ENCODE results near the gene IFNA8.

DNA sequence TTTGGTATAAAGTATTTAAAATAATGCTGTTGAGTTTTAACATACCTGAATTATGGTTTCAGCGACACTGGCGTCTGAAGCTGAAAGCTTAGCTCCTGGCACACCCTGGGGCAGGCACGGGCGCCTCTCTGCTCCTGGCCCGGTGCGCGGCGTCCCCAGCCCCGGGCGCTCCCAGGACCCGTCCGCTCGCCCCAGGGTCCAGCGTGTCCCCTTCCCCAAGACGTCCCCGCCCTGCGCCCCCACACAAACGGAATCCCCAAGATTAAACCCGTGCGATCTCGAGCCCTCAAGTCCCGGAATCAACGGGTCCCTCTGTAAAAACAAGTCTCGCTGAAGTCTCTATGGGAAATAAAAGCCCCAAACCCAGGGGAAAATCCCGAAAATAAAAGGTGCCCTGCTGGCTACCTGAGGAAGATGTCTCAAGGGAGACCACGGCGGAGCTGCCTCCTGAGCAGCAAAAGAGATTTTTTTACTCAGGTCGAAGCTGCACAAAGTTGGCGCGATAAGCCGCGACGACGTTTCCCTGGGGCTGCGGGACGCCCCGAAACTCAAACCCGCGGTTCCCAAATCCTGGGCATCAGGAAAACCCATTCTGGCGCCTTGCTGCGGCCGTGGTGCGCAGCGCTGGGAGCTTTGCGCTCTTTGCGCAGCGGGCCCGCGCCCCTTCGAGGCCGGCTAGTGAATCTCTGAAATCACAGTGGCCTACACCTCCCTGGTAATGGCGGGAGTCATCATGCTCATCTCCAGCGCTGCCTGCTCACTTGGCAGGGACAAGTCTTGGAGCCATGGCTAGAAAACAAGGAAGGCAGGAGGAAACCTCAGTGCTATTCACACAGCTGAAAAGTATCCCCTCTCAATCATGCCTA lies 6.3 kb upstream of the IFNA8 start:
- TF ChIP-seq, protein P1, sequence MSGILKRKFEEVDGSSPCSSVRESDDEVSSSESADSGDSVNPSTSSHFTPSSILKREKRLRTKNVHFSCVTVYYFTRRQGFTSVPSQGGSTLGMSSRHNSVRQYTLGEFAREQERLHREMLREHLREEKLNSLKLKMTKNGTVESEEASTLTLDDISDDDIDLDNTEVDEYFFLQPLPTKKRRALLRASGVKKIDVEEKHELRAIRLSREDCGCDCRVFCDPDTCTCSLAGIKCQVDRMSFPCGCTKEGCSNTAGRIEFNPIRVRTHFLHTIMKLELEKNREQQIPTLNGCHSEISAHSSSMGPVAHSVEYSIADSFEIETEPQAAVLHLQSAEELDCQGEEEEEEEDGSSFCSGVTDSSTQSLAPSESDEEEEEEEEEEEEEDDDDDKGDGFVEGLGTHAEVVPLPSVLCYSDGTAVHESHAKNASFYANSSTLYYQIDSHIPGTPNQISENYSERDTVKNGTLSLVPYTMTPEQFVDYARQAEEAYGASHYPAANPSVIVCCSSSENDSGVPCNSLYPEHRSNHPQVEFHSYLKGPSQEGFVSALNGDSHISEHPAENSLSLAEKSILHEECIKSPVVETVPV (CRISPR knock-in tag; IDR thresholded peaks at IDR 0.05), result no peak
- TF ChIP-seq SNAI2 (CRISPR knock-in tag; IDR thresholded peaks at IDR 0.05) (no peak), ISL1 (CRISPR knock-in tag; IDR thresholded peaks at IDR 0.05) (no peak), ARNTL (CRISPR knock-in tag; IDR thresholded peaks at IDR 0.05; ENCODE audit: borderline replicate concordance, low read depth) (no peak), ZC3H10 (CRISPR knock-in tag; IDR thresholded peaks at IDR 0.05) (no peak), RARB (CRISPR knock-in tag; IDR thresholded peaks at IDR 0.05) (no peak), CSDC2 (CRISPR knock-in tag; IDR thresholded peaks at IDR 0.05) (no peak), ZFP3 (CRISPR knock-in tag; IDR thresholded peaks at IDR 0.05) (no peak), ZNF565 (CRISPR knock-in tag; conservative IDR thresholded peaks at IDR 0.05; ENCODE audit: low read depth) (no peak), TCF4 (CRISPR knock-in tag; IDR thresholded peaks at IDR 0.05; ENCODE audit: borderline replicate concordance) (no peak), ZNF8 (CRISPR knock-in tag; IDR thresholded peaks at IDR 0.05) (no peak), OSR1 (CRISPR knock-in tag; IDR thresholded peaks at IDR 0.05) (no peak)
- TF ChIP-seq, protein P2, sequence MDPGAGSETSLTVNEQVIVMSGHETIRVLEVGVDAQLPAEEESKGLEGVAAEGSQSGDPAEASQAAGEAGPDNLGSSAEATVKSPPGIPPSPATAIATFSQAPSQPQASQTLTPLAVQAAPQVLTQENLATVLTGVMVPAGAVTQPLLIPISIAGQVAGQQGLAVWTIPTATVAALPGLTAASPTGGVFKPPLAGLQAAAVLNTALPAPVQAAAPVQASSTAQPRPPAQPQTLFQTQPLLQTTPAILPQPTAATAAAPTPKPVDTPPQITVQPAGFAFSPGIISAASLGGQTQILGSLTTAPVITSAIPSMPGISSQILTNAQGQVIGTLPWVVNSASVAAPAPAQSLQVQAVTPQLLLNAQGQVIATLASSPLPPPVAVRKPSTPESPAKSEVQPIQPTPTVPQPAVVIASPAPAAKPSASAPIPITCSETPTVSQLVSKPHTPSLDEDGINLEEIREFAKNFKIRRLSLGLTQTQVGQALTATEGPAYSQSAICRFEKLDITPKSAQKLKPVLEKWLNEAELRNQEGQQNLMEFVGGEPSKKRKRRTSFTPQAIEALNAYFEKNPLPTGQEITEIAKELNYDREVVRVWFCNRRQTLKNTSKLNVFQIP (CRISPR knock-in tag; IDR thresholded peaks at IDR 0.05; ENCODE audit: borderline replicate concordance, low read depth), result no peak
- TF ChIP-seq, protein P3, sequence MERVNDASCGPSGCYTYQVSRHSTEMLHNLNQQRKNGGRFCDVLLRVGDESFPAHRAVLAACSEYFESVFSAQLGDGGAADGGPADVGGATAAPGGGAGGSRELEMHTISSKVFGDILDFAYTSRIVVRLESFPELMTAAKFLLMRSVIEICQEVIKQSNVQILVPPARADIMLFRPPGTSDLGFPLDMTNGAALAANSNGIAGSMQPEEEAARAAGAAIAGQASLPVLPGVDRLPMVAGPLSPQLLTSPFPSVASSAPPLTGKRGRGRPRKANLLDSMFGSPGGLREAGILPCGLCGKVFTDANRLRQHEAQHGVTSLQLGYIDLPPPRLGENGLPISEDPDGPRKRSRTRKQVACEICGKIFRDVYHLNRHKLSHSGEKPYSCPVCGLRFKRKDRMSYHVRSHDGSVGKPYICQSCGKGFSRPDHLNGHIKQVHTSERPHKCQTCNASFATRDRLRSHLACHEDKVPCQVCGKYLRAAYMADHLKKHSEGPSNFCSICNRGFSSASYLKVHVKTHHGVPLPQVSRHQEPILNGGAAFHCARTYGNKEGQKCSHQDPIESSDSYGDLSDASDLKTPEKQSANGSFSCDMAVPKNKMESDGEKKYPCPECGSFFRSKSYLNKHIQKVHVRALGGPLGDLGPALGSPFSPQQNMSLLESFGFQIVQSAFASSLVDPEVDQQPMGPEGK (CRISPR knock-in tag; IDR thresholded peaks at IDR 0.05; ENCODE audit: borderline replicate concordance), result no peak

Measured in SK-N-SH treated with all-trans-retinoic acid at 6 μM for 48 hours (cell line).